ENCODE data around the gene HMGB2.

Gene HMGB2

DNA sequence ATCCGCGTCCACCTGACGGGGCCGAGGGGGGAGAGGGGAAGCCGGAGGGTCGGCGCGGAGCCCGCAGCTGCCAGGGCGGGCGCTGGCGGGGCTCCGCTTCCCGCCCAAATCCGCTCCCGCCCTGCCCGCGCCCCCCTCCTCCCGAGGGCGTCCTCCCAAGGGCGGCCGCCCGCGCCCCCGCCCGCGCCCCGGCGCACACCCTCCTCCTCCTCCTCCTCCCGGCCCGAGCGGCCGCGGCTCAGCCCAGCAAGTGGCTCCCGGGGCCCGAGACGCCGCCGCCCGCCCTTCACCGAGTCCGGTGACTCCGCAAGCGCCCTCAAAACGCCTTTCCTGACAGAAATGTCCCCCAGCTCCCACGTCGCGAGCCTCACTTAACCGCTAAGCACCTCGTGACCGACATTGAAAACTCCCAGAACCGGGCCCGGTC, 487 bp downstream of the HMGB2 start:
- DNase-seq = no peak

DNA sequence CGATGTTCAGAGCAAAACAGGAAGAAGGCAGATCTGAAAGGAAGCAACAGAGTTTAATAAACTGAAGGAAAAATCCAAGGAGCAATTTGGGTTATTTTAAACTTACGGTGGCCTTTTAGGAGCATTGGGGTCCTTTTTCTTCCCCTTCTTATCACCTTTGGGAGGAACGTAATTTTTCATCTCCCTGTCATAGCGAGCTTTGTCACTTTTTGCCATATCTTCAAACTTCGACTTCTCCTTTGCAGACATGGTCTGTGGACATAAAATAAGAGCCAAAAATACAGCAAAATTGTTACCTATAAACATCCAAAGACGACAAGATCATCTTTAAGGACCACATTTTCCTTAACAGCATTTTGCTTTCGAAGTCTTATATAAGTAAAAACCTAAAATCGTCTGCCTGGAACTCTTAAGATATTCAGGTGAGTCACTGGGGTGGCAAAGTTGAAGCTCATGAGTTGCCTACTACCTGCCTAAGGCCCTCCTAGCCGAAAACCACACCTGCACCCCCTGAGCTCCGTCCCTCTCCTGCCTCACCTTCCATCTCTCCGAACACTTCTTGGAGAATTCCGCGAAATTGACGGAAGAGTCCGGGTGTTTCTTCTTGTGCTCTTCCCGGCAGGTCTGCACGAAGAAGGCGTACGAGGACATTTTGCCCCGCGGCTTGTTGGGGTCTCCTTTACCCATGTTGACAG, 1.0 kb downstream of the HMGB2 start:
- no peak for DNase-seq

DNA sequence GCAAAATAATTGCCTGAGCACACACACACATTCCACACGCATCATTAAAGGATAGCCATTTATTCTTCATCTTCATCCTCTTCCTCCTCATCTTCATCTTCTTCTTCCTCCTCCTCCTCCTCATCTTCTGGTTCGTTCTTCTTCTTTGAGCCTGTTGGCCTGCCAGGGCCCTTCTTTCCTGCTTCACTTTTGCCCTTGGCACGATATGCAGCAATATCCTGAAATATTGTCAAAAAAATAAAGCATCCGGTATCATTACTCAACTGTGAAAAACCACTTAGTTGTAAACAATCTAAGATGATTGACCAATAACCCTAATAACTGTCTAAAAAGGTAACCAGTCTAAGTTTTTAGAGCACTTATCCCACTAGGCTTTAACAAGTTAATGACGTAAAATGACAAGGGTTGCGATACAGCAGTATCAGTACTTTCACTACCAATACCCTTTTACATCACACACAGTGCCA, 2.1 kb downstream of the HMGB2 start:
- no peak for DNase-seq

DNA sequence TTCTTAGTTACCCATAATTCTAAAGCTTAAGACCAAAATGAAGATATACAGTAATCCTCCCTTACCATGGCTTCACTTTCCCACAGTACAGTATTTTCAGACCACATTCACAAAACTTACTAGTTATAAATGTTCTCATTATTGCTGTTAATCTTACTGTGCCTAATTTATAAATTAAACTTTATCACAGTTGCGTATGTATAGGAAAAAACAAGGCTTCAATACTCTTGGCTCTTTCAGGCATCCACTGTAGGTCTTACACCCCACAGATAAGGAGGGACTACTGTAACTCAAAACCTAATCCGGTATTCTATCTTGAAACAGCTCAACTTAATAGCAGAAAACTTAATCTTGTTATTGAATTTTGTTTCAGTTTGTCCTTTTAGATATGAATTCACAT, 3.6 kb downstream of the HMGB2 start:
- DNase-seq = no peak

DNA sequence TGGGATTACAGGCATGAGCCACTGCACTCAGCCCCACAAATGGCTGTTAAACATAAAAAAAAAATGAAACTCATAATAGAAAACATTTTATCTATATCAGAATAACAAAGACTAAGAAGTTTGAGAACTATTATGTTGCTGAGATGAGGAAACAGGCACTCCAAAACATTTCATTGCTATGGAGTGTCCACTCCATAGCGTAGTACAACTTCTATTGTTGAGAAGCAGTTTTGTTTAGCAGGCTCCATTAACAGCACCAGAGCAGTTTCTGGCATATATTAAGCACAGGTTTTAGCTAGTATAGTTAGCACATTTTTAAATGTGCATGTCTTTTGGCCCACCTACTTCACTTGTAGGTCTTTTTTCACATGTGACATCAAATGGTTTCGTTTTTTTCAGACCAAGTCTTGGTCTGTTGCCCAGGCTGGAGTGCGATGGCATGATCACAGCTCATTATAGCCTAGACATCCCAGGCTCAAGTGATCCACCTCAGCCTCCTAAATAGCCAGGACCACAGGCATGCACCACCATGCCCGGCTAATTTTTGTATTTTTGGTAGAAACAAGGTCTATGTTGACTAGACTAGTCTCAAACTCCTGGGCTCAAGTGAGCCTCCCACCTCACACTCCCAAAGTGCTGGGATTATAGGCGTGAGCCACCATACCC, 5.8 kb downstream of the HMGB2 start:
- no peak for DNase-seq

DNA sequence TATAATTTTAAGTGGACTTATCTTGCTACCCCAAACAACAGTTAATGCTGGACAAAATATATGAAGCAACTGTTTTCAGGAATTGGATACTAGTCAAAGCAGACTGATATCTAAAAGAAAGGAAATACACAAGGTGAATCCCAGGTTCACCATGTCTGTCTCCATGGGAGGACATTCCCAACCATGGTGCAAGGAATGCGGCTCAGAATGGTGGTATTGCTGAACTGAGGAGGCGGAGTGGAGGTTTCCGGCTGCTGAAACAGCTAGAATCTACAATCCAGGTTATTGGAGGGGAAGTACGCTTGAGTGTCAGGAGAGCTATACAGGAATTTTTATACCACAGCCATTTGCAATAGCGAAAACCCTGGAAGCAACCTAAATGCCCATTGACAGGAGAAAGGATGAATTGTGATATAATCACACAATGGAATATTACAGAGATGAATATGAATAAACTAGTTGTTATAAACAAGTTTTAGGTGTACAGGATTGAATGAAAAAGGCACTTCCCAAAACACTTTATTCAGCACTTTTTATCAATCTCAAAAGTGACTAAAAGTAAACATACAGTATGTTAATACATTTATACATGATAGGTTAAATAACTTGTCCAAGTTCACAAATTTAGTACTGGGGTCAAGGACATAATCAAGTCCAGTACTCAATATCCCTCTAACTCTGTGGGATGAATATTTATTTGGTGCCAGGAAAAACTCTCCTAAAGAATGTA, 9.0 kb downstream of the HMGB2 start:
- DNase-seq = no peak

DNA sequence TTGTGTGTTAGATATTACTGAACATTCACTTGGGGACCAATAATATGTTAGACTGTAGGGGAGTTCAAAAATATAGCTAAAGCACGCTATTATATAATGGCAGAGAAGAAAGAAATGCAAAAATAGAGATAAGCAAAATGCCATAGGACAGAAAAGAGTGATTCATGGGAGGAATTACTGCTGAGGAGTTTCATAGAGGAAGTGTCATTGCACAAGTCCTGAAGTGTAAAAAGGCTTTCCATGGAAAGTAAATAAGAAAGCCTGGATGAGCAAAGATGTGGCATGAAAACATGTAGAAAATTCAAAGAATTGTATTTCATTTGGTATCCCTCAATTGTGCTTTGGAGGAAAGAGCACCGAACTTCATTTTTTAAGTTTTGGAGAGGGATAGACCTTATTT, 14.5 kb downstream of the HMGB2 start:
- DNase-seq = no peak

DNA sequence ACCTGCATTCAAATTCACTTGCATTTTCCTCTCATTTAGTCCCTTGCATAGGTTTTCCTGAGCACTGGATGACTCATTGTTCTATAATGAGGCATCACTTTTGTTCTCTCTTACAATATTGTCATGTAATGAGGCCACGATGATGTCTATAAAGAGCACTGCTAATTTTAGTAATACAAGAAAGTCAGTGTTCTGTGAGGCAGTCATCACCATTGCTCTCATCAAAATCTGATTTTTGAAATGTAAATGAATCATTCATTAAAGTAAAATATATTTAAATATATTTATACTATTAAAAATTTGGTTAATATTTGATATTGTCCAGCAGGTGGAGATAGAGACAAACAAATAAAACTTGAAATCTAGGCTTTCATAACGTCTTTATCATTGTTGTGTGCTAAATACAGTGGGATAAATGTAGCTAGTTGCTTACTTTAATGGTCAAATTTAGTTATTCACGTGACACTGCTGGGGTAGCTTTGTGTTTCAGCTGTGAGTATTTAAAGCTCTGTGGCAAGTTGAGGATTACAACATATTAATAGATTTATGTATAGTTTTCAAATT, 15.4 kb downstream of the HMGB2 start:
- DNase-seq = peak; percentile 15

DNA sequence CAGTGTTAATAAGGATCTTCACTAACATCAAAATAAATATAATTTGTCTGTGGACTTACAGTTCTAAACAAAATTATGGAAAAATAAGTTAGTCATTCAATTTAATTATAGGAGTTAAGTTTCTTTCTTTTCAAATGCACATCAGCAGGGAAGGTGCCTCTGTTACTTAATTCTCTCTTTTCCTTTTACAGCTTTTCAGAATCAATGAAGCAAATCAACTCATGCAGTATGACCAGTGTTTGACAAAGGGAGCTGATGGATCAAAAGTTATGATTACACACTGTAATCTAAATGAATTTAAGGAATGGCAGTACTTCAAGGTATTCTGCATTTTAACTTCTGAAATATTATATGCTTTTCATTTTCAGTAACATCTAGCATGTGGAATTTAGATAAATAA, 15.9 kb downstream of the HMGB2 start:
- peak; percentile 5 for DNase-seq

DNA sequence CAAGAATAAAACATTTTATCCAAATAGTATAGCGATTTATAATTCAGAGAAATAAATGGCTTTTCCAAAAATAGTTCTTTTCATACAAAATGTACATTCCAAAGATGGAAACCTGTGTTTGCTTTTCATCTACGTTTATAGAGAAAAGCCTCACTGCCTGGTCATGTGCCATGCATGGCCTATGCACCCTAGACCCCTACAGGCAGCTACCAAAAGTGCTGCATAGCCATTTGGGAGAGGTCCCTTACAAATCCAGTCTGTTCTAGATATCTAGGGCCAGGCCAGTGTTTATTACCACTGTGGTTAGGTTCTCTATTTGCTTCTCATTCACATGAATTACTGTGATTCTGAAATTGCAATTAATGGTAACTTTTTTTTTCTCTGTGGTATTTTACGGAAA, 17.2 kb downstream of the HMGB2 start:
- no peak for DNase-seq

DNA sequence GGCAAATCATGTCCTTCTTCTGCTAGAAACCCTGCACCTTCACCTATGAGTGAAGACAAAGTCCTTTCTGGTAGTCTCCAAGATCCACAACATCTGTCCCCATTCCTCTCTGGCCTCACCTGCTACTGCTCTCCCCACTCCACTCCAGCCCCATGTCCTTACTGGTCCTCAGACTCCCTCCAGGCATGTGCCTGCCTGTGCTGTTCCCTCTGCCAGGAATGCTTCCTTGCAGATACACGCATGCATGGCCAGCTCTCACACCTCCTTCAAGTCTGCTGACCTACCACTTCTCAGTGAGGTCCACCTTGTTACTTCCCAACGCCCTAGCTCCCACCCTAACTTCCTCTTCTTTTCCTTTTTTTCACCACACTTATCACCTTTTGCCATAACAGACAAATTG, 18.1 kb downstream of the HMGB2 start:
- DNase-seq = no peak

DNA sequence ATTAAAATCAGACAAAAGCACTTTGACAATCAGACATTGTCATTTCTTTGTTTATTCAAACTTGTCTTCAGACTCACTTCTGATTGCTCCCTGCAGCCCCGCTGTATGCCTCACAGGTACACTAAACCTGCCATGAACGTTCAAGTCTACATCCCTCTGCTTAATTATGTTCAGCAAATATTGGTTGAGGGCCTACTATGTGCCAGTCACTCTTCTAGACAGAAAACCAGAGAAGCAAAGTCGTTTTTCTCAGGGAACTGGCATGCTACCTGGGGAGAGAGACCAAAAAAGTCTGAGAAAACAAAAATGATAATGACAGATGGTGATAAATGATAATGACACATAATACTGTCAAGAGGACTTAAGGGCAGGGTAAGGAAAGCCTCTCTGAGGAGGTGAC, 19.4 kb downstream of the HMGB2 start:
- no peak for DNase-seq

DNA sequence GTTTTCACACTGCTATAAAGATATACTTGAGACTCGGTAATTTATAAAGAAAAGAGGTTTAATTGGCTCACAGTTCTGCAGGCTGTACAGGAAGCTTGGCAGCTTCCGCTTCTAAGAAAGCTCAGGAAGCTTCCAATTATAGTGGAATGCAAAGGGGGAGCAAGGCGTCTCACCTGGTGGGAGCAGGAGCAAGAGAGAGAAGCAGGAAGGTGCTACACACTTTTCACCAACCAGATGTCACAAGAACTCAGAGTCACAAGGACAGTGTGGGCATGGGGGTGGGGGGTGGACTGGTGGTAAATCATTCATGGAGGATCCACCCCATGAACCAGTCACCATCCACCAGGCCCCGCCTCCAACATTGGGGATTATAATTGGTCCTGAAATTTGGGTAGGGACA, 22.8 kb downstream of the HMGB2 start:
- DNase-seq = no peak

DNA sequence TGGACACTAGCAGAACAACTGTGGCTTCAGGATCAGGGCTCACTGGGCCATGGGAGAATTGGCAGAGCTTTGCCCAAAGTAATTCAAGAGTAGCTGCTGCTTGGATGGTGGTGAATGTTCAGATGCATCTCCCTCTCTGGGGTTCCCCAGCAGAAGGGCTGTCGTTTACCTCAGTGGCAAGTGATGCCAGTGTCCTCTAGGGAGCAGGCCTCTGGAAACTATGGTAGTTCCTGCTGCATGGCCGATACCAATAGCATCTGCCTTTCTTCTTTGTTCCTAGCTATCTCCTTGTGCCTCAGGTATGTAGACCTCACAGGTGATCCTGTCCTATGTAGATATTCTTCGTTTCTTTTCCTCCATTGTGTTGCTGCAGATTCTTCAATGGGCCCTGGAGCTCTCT, 26.4 kb downstream of the HMGB2 start:
- DNase-seq = no peak

DNA sequence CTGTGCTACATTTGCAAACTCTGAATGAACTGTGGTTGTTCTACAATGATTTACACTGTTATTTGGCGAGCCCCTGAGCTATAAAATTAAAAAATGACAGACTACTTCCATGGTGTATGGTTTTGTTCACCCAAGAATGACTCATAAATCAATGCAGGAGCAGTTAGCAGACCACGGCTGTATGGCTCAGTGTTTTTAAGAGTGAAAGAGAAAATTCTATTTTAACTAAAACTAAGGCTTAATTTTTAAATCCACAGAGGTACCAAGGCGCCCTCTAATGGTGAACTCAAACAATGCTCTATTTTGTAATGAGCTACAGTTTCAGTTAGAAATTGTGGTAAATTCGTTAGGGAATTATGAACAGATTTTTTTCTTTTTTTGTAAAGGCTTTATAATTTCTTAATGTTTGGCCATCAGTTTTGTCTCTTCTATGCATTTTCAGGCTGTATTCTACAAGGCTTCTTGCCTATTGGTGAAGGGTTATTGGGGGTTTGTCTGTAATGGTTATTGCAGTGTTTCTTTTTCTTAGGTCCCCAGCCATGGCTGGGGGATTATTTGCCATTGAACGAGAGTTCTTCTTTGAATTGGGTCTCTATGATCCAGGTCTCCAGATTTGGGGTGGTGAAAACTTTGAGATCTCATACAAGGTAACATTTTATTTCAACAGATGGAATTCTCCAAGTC, 32.5 kb downstream of the HMGB2 start:
- peak; percentile 2 for DNase-seq

DNA sequence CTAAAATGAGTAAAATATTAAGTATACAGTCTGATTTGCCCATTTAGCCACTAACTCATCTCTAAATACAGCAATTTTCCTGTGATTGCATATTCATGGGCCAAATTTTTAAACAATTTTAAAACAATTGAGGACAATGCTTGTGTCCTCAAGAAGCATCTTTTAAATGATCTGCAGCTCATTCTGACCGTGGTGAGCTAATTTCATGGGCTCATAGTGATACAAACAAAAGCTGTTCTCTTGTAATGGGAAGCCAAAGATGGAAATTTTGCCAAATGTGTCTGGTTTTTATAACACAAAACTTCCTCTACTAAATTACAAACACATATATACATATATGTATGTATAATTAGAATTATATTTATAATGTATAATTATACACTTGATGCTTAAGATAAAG, 39.7 kb downstream of the HMGB2 start:
- DNase-seq = no peak

DNA sequence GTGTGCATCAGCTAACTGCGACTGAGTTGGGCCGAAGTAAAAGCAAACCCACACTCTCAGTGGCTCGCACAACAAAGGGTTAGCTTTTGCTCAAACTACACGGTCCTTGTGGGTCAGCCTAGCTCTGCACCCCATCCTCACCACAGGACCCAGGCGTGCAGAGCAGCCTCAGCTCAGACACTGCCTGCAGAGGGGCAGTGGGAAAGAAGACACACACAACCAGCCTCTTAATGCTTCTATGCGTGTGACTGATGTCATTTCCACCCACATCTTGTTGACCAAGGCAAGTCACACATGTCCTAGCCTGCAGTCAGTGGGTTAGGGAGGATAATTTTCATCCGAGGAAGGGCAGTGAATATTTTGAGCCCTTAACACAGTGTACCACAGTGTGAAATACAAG, 40.5 kb downstream of the HMGB2 start:
- no peak for DNase-seq

DNA sequence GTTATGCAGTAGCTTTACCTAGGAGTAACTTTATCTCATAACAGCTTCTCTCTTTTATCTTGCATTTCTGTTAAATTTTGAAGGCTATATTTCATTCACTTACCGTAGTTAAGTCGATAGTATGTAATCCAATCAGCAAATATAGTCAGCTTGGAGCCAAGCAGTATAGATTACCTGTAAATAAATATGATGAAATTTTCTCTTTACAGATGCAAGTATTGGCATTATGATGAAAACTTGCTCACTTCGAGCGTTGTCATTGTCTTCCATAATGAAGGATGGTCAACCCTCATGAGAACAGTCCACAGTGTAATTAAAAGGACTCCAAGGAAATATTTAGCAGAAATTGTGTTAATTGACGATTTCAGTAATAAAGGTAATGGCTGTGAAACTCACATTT, 42.3 kb downstream of the HMGB2 start:
- DNase-seq = no peak

DNA sequence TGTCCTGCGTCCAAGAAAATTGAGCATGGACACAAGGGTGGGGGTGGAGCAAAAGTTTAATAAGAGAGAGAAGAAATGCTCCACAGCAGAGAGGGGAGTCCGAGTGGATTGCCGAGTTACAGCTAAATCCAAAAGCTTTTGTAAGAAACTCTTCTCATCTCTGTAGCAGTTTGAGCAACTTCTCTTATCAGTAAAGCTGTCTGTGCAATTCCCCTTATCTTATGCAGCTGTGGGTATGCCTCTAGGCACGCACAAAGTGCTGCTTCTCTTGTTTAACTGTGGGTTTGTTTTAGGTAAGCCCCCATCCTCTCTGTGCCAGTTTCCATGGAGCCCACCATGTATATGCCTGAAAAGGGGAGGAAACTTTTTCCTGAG, 44.8 kb downstream of the HMGB2 start:
- no peak for DNase-seq

DNA sequence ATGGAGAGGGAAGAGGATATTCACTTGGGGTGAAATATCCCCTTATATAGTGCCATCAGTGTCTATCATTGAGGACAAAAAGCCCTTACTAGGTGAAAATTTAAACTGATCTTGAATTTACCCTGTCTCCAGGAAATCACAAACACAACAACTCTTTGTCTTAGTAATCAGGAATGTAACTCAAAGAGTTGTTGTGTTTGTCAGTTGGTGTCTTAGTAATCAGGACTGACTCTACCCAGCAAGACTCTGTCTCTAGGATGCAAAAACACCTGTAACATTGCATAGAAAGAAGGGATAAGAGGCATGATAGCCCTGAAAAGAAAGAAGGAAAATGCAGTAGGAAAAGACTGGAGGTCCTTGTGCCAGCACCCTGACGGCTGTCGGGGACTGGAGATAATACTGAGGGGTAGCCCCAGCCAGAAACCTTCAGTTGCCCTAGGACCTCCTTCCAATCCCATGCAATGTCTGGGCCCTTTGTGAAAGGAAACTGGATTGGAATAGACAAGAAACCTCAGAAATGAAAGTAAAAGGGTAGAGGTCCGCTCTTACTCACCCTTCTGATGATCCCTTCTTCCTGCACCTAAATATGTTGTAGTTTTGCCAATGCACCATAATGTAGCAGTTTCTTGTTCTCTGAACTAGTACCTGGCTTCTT, 45.3 kb downstream of the HMGB2 start:
- DNase-seq = no peak

DNA sequence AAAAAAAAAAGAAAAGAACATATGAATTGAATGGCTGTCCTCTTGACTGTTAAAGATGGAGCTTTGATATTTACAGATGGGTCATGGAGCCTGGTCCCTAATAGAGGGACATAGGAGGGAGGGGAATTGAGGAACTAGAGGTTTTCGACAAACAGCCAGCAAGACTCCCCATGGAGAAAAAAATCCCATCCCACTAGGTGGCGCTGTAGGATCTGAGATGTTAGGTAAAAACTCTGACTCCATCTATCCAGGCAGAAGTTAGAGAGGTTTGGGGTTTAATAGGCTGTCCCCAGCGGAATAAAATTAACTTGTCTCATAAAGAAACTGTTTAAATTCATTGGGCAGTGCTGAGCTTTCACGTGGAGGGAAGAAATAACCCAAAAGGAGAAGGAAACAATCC, 45.9 kb downstream of the HMGB2 start:
- DNase-seq = no peak

DNA sequence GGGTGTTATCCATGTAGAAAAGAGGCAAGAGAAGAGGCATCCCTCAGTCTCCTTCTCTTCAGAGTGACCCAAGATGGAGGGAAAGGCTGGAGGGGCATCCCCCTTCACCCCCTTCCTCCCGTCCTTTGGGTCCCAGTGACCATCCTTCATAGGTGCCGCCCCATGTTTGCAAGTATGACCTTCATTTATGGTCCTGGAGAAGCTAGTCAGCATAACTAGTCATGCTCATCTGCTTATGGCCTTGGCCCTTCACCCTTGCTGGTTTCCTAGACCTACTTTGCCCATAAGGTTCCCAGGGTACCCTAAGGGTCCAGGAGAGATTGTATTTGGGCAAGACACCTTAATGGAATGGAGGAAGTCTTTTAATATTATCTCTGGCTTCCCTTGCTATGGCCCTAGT, 46.7 kb downstream of the HMGB2 start:
- no peak for DNase-seq

DNA sequence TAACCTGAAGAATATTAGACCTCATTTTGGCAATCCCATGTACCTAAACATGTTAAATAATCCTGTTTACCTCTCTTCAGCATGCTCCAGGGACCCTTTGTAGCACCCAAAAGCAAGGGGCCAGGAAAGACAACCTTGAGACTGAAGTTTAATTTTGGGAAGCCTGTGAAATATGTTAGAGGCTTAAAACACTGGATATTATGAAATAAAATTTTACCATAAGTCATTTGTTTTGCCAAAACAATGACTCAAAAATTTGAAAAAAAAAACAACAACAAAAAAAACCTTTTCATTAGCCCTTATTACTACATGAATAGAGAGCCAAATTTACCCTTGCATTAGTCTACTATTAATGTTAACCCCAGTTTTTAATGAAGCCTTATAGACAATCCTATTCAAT, 49.7 kb downstream of the HMGB2 start:
- DNase-seq = no peak
